Parathyroid adenoma (tissue), 2 donors: Measurements from ENCODE around the gene IFT52.

Experiments
- H2AFZ ChIP-seq: fragments of 300-600 bp; sonication (generic); one replicate; pipeline ENCODE4 v1.7.0; 2017; ENCODE audit warnings: antibody characterized with exemption, mild to moderate bottlenecking
- H3K27ac ChIP-seq: fragments of 300-600 bp; sonication (generic); one replicate; pipeline ENCODE4 v1.7.0; 2017
- H3K27me3 ChIP-seq: fragments of 300-600 bp; sonication (generic); one replicate; pipeline ENCODE4 v1.7.0; 2017; ENCODE audit warnings: low read length; ENCODE audit not compliant: control insufficient read depth, insufficient read depth
- H3K36me3 ChIP-seq: fragments of 300-600 bp; sonication (generic); one replicate; pipeline ENCODE4 v1.7.0; 2017; ENCODE audit warnings: low read length; ENCODE audit not compliant: control insufficient read depth, insufficient read depth
- H3K4me1 ChIP-seq: fragments of 300-600 bp; sonication (generic); one replicate; pipeline ENCODE4 v1.7.0; 2017; ENCODE audit warnings: control low read depth
- H3K4me2 ChIP-seq: fragments of 300-600 bp; sonication (generic); one replicate; pipeline ENCODE4 v1.7.0; 2017; ENCODE audit warnings: low read length
- H3K4me3 ChIP-seq: fragments of 300-600 bp; sonication (generic); one replicate; pipeline ENCODE4 v1.7.0; 2017; ENCODE audit warnings: low read depth, low read length
- H3K79me2 ChIP-seq: fragments of 300-600 bp; sonication (generic); one replicate; pipeline ENCODE4 v1.7.0; 2017; ENCODE audit warnings: control low read depth
- H3K9ac ChIP-seq: fragments of 300-600 bp; sonication (generic); one replicate; pipeline ENCODE4 v1.7.0; 2017; ENCODE audit warnings: mild to moderate bottlenecking
- H3K9me3 ChIP-seq: fragments of 300-600 bp; sonication (generic); one replicate; pipeline ENCODE4 v1.7.0; 2017; ENCODE audit warnings: low read length; ENCODE audit not compliant: control insufficient read depth
- TF ChIP-seq, protein P1 (sequence below): fragments of 300-600 bp; sonication (generic); IDR thresholded peaks from one replicate; pipeline ENCODE4 v1.7.0; 2017; ENCODE audit warnings: antibody characterized with exemption, mild to moderate bottlenecking
- donor health status: primary hyperparathyroidism.

The IFT52 gene

GRCh38 chr20:43655937-43656336 lies 65.2 kb downstream of the IFT52 start:
- Histone ChIP-seq H3K36me3 (no peaks in the 10 kb centered on the region), H3K27ac (no peak overlapping the region), H3K79me2 (no peaks in the 10 kb centered on the region), H3K9me3 (no peaks in the 10 kb centered on the region), H3K4me1 (no peaks in the 10 kb centered on the region), H2AFZ (no peak overlapping the region), H3K9ac (no peak overlapping the region), H3K27me3 (no peaks in the 10 kb centered on the region), H3K4me3 (no peak overlapping the region), H3K4me2 (no peak overlapping the region)
- TF ChIP-seq, protein P1, sequence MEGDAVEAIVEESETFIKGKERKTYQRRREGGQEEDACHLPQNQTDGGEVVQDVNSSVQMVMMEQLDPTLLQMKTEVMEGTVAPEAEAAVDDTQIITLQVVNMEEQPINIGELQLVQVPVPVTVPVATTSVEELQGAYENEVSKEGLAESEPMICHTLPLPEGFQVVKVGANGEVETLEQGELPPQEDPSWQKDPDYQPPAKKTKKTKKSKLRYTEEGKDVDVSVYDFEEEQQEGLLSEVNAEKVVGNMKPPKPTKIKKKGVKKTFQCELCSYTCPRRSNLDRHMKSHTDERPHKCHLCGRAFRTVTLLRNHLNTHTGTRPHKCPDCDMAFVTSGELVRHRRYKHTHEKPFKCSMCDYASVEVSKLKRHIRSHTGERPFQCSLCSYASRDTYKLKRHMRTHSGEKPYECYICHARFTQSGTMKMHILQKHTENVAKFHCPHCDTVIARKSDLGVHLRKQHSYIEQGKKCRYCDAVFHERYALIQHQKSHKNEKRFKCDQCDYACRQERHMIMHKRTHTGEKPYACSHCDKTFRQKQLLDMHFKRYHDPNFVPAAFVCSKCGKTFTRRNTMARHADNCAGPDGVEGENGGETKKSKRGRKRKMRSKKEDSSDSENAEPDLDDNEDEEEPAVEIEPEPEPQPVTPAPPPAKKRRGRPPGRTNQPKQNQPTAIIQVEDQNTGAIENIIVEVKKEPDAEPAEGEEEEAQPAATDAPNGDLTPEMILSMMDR = no peak

- Histone ChIP-seq H3K27me3 (no peaks in the 10 kb centered on the region), H3K79me2 (no peaks in the 10 kb centered on the region), H3K4me3 (peak overlapping the region; percentile 91), H3K9me3 (no peaks in the 10 kb centered on the region), H3K4me2 (peak overlapping the region; percentile 88), H3K4me1 (no peaks in the 10 kb centered on the region), H3K27ac (no peak overlapping the region), H3K9ac (no peak overlapping the region), H2AFZ (peak overlapping the region; percentile 95), H3K36me3 (no peaks in the 10 kb centered on the region)
- TF ChIP-seq, protein P1 = no peak
These were observed 67.5 kb downstream of the IFT52 start for GRCh38 chr20:43658069-43658722.

DNA sequence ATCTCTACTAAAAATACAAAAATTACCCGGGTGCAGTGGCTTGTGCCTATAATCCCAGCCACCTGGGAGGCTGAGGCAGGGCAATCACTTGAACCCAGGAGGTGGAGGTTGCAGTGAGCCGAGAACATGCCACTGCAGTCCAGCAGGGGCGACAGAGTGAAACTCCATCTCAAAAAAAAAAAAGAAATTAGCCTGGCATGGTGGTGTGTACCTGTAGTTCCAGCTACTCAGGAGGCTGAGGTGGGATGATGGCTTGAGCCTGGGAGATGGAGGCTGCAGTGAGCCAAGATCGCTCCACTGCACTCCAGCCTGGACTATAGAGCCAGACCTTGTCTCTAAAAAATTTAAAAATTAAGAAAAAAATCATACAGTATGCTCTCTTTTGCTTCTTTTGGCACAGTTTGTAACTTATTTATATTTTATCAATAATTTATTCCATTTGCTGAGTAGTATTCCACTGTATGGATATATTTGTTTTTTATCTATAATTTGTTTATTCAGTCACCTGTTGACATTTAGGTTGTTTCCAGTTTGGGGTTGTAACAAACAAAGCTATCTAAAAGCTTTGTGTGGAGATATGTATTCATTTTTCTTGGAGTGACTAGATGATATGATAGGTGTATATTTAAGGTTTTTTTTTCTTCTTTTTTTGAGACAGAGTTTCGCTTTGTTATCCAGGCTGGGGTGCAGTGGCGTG lies 68.1 kb downstream of the IFT52 start:
- no peak overlapping the region for H2AFZ ChIP-seq
- H3K79me2 ChIP-seq = no peaks in the 10 kb centered on the region
- no peaks in the 10 kb centered on the region for H3K4me1 ChIP-seq
- H3K9ac ChIP-seq = no peak overlapping the region
- H3K36me3 ChIP-seq = no peaks in the 10 kb centered on the region
- H3K4me2 ChIP-seq = no peak overlapping the region
- no peak overlapping the region for H3K27ac ChIP-seq
- no peaks in the 10 kb centered on the region for H3K27me3 ChIP-seq
- H3K4me3 ChIP-seq = no peak overlapping the region
- no peaks in the 10 kb centered on the region for H3K9me3 ChIP-seq
- TF ChIP-seq, protein P1 = no peak

DNA sequence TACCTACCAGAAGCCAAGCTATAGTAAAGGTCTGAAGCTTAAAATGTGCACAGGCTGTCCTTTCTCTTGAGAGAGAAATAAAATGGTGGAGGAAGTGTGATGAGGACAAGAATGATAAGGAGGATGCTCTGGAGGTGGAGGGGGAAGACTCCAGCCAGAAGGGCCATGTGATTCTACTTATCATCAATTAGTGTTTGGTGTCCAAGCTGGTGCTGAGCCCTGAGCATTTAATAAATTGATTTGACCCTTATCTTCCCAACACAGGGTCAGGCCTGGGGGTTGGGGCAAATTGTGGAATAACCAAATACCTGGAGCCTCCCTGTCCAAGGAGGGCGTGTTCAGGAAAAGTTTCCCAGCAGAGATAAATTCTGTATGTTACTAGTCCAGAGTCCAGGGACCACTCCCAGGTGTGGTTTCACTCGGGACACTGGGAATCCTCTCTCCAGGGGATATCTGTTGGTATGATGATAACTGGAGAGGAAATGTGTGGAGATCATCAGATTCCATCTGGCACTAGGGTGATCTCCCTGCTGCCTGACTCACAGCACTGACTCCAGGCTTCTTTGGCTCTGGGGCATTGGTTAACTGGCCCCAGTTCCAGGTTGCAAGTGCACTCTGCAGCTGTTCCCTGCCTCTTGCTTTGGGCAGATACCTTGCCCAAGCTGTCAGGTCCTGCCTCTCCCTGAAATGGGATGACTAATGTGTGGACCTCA lies 72.4 kb downstream of the IFT52 start:
- Histone ChIP-seq H3K9ac (no peak overlapping the region), H3K27me3 (no peaks in the 10 kb centered on the region), H3K4me2 (no peak overlapping the region), H3K4me3 (no peak overlapping the region), H3K27ac (no peak overlapping the region), H3K4me1 (peaks cover 3% of the 10 kb centered on the region), H2AFZ (no peak overlapping the region), H3K36me3 (no peaks in the 10 kb centered on the region), H3K79me2 (no peaks in the 10 kb centered on the region), H3K9me3 (no peaks in the 10 kb centered on the region)
- TF ChIP-seq, protein P1 = no peak
